Measurements from ENCODE around the gene RABGGTA.

DNA sequence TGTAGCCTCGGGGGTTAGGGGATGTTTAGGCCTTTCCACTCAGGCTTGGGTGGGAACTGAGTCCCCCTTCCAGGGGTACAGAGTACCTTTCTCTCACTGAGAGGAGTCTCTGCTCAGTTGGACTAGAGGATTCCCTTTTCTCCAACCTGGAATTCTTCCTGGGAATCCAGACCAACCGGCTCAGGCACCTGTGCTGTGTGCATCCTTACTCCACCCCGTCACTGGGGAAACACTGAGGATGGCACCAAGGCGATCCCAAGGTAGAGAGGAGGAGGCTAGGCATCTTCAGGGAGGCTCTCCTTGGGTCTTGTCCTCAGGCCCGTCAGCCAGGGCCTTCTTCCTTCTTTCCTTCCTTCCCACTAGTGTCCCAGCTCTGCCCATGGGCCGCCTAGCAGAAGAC, 7.5 kb downstream of the RABGGTA start:
- TF ChIP-seq, protein P1, sequence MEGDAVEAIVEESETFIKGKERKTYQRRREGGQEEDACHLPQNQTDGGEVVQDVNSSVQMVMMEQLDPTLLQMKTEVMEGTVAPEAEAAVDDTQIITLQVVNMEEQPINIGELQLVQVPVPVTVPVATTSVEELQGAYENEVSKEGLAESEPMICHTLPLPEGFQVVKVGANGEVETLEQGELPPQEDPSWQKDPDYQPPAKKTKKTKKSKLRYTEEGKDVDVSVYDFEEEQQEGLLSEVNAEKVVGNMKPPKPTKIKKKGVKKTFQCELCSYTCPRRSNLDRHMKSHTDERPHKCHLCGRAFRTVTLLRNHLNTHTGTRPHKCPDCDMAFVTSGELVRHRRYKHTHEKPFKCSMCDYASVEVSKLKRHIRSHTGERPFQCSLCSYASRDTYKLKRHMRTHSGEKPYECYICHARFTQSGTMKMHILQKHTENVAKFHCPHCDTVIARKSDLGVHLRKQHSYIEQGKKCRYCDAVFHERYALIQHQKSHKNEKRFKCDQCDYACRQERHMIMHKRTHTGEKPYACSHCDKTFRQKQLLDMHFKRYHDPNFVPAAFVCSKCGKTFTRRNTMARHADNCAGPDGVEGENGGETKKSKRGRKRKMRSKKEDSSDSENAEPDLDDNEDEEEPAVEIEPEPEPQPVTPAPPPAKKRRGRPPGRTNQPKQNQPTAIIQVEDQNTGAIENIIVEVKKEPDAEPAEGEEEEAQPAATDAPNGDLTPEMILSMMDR (conservative IDR thresholded peaks at IDR 0.05 in 1 of 2, IDR thresholded peaks at IDR 0.05 in 1 of 2; ENCODE audit: low read depth in 1 of 2, low read length in 2 of 2): no peak
- no peak for TF ChIP-seq EZH2 (IDR thresholded peaks at IDR 0.05; ENCODE audit: low read length, missing control alignments)
